Measurements from ENCODE around the gene MEI1. TPM values are rescaled to one million over a fixed set of nuclear protein-coding genes. Genes with fewer than 3 reads are reported as not detected.
A peak's percentile ranks its signal among the peaks of the same experiment; 100 is the strongest.

MEI1 gene
- total and polyA plus RNA-seq, 4 donors, result 3.4 to 18.0 (median 6.7) TPM

DNA sequence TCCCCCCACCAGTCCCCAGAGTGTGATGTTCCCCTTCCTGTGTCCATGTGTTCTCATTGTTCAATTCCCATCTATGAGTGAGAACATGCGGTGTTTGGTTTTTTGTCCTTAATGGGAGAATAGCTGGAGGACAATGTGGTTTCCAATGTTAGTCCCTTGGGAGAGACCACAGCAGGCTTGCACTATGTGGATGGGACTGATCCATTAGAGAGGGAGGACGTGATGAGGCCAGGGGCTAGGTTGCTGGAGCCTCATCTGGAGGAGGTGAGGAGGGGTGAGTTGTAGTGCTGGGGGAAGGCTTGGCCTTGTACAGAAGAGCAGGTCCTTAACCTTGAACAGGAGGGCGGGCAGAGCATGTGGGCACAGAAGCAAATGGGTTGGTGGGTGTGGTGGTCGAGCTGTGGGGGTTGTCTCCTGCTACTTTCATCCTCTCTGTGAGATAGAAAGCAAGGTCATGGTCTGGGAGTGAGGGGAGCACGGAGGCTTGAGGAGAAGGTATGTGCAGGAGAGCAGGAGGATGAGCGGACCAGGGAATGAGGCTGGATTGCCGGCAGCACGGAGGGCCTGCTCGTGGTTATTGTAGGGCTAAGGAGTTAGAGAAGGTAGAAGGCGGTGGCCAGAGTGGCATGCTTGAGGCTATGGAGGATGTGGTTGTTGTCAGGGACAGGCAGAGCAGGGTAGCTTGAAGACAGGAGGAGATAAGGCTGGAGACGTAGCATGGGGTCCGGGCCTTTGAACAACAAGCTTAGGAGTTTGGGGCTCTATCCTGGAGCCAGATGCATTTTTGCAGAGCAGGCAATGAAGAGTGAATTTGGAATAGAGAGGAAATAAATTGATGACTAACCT is 122.4 kb downstream of the MEI1 start:
- H3K4me3 ChIP-seq, result no peak overlapping the region
- TF ChIP-seq, protein P1, sequence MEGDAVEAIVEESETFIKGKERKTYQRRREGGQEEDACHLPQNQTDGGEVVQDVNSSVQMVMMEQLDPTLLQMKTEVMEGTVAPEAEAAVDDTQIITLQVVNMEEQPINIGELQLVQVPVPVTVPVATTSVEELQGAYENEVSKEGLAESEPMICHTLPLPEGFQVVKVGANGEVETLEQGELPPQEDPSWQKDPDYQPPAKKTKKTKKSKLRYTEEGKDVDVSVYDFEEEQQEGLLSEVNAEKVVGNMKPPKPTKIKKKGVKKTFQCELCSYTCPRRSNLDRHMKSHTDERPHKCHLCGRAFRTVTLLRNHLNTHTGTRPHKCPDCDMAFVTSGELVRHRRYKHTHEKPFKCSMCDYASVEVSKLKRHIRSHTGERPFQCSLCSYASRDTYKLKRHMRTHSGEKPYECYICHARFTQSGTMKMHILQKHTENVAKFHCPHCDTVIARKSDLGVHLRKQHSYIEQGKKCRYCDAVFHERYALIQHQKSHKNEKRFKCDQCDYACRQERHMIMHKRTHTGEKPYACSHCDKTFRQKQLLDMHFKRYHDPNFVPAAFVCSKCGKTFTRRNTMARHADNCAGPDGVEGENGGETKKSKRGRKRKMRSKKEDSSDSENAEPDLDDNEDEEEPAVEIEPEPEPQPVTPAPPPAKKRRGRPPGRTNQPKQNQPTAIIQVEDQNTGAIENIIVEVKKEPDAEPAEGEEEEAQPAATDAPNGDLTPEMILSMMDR (IDR thresholded peaks at IDR 0.05; ENCODE audit: control extremely low read depth, extremely low read depth), result no peak
- H3K27me3 ChIP-seq (ENCODE audit: control insufficient read depth in 3 of 3, insufficient read depth in 3 of 3, low read length in 2 of 3), result no peaks in the 10 kb centered on the region
- H3K9me3 ChIP-seq (ENCODE audit: control insufficient read depth in 4 of 4, insufficient read depth in 3 of 4, low read length in 3 of 4), result no peaks in the 10 kb centered on the region
- no peak for DNase-seq
- H3K36me3 ChIP-seq (ENCODE audit: control insufficient read depth in 4 of 4, insufficient read depth in 4 of 4, low read length in 4 of 4), result peaks cover 0 to 7% (median 6%) of the 10 kb centered on the region in 4 donors
- H3K27ac ChIP-seq (ENCODE audit: low read depth in 1 of 2, low read length in 1 of 2), result no peak overlapping the region
- ATAC-seq (ENCODE audit: insufficient read depth, low FRiP score), result no peak
- no peak overlapping the region for H3K9ac ChIP-seq (ENCODE audit: insufficient read depth in 1 of 2, low read length in 2 of 2)
- WGBS, 2 donors, result 90 to 92% methylated on average over 12 of the region's 12 CpGs
- H3K4me1 ChIP-seq (ENCODE audit: control insufficient read depth in 5 of 5, insufficient read depth in 5 of 5, low read length in 5 of 5), result peaks cover 3 to 19% (median 12%) of the 10 kb centered on the region in 5 donors

- WGBS, 2 donors, result 86 to 94% methylated on average over 3 of the region's 3 CpGs
- Histone ChIP-seq H3K27me3 (ENCODE audit: control insufficient read depth in 3 of 3, insufficient read depth in 3 of 3, low read length in 2 of 3) (no peaks in the 10 kb centered on the region), H3K36me3 (ENCODE audit: control insufficient read depth in 4 of 4, insufficient read depth in 4 of 4, low read length in 4 of 4) (peaks cover 0 to 7% (median 5%) of the 10 kb centered on the region in 4 donors), H3K27ac (ENCODE audit: low read depth in 1 of 2, low read length in 1 of 2) (no peak overlapping the region), H3K9ac (ENCODE audit: insufficient read depth in 1 of 2, low read length in 2 of 2) (no peak overlapping the region), H3K4me1 (ENCODE audit: control insufficient read depth in 5 of 5, insufficient read depth in 5 of 5, low read length in 5 of 5) (peaks cover 3 to 26% (median 16%) of the 10 kb centered on the region in 5 donors), H3K4me3 (no peak overlapping the region), H3K9me3 (ENCODE audit: control insufficient read depth in 4 of 4, insufficient read depth in 3 of 4, low read length in 3 of 4) (no peaks in the 10 kb centered on the region)
- DNase-seq, result peak in 2 of 3 donors; percentile 48 to 59
- ATAC-seq (ENCODE audit: insufficient read depth, low FRiP score), result peak; percentile 43
- TF ChIP-seq, protein P1 (IDR thresholded peaks at IDR 0.05; ENCODE audit: control extremely low read depth, extremely low read depth), result peak; percentile 49
These were observed 123.2 kb downstream of the MEI1 start for GRCh38 chr22:41822317-41823057.

DNA sequence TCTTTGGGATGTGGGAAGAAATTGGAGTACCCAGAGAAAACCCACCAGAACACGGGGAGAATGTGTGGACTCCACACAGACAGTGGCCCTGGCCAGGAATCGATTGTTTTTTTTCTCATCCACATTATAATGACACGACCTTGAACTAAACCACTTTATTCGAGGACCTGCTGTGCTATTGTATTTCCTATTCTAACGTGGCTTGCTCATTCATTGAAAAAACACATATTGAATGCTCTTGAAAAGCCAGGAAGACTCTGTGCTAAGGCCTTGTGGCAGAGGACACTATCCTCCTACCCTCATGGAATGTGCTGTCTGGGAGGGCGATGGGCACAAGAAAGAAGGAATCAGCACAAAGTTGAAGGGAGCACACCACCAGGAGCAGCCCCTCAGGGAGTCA is 124.5 kb downstream of the MEI1 start:
- Histone ChIP-seq H3K27me3 (ENCODE audit: control insufficient read depth in 3 of 3, insufficient read depth in 3 of 3, low read length in 2 of 3) (no peaks in the 10 kb centered on the region), H3K36me3 (ENCODE audit: control insufficient read depth in 4 of 4, insufficient read depth in 4 of 4, low read length in 4 of 4) (peaks cover 0 to 7% (median 5%) of the 10 kb centered on the region in 4 donors), H3K4me3 (no peak overlapping the region), H3K4me1 (ENCODE audit: control insufficient read depth in 5 of 5, insufficient read depth in 5 of 5, low read length in 5 of 5) (peaks cover 3 to 31% (median 16%) of the 10 kb centered on the region in 5 donors), H3K9ac (ENCODE audit: insufficient read depth in 1 of 2, low read length in 2 of 2) (no peak overlapping the region), H3K9me3 (ENCODE audit: control insufficient read depth in 4 of 4, insufficient read depth in 3 of 4, low read length in 3 of 4) (no peaks in the 10 kb centered on the region), H3K27ac (ENCODE audit: low read depth in 1 of 2, low read length in 1 of 2) (no peak overlapping the region)
- no peak for ATAC-seq (ENCODE audit: insufficient read depth, low FRiP score)
- 87 to 91% methylated on average over 6 of the region's 6 CpGs for WGBS, 2 donors
- TF ChIP-seq, protein P1 (IDR thresholded peaks at IDR 0.05; ENCODE audit: control extremely low read depth, extremely low read depth), result no peak
- no peak for DNase-seq

Measured in lung (tissue), 12 donors.